Cardiac muscle cell (in vitro differentiated cells and primary cell): ENCODE measurements around the gene PIP4K2A. TPM values are rescaled to one million over a fixed set of nuclear protein-coding genes. Genes with fewer than 3 reads are reported as not detected.
A peak's percentile ranks its signal among the peaks of the same experiment; 100 is the strongest.

Experiments
- DNase-seq, 2 donors: peaks; one replicate each; pipeline versions ENCODE4 v3.0.0 to v3.0.0-alpha.2; 2010 to 2017; ENCODE audit warnings: low read depth in 1 of 2, low spot score in 1 of 2
- H3K27ac ChIP-seq: fragments of 200-600 bp; sonication (generic); 2 replicates; pipeline ENCODE4 v1.5.1; 2016
- H3K27me3 ChIP-seq: fragments of 200-600 bp; sonication (generic); 2 replicates; pipeline ENCODE4 v1.6.0; 2016; ENCODE audit warnings: control low read depth
- H3K36me3 ChIP-seq: fragments of 200-600 bp; sonication (generic); 2 replicates; pipeline ENCODE4 v1.5.1; 2016; ENCODE audit warnings: control low read depth
- H3K4me1 ChIP-seq: fragments of 200-600 bp; sonication (generic); 2 replicates; pipeline ENCODE4 v1.8.1; 2017; ENCODE audit warnings: low read depth, mild to moderate bottlenecking, mixed run types
- H3K4me3 ChIP-seq: fragments of 200-600 bp; sonication (generic); 2 replicates; pipeline ENCODE4 v1.5.1; 2016; ENCODE audit warnings: mild to moderate bottlenecking
- H3K9me3 ChIP-seq: fragments of 200-600 bp; sonication (generic); 2 replicates; pipeline ENCODE4 v1.5.1; 2017; ENCODE audit warnings: low read depth, mild to moderate bottlenecking, control low read depth
- CTCF ChIP-seq: IDR thresholded peaks from 2 replicates; pipeline ENCODE4 v1.5.1; 2012; ENCODE audit warnings: low read depth, mild to moderate bottlenecking, low read length
- polyA plus RNA-seq: library from polyadenylated mRNA; unstranded; fragments of >200 nt; fragmentation: Nextera tagmentation; extraction: Ambion mirVana; gene quantifications from 2 replicates; pipeline ENCODE4 v1.2.1, GENCODE V29; 2016
- total RNA-seq: library from RNA; depleted of rRNA; stranded (reverse); fragments of >200 nt; gene quantifications from 2 replicates; pipeline ENCODE4 v1.2.3, GENCODE V29; 2016

PIP4K2A gene
- total and polyA plus RNA-seq, 2 experiments from 2014 or later: 12.1 to 23.9 TPM

- H3K9me3 ChIP-seq: no peaks in the 10 kb centered on the region
- H3K36me3 ChIP-seq: no peaks in the 10 kb centered on the region
- no peak overlapping the region for H3K4me3 ChIP-seq
- H3K27ac ChIP-seq: peak overlapping the region; percentile 5
- DNase-seq: no peak
- no peak for TF ChIP-seq CTCF
- H3K4me1 ChIP-seq: peaks cover 13% of the 10 kb centered on the region
- no peaks in the 10 kb centered on the region for H3K27me3 ChIP-seq
These were observed 57.4 kb downstream of the PIP4K2A start for GRCh38 chr10:22657024-22657423.

DNA sequence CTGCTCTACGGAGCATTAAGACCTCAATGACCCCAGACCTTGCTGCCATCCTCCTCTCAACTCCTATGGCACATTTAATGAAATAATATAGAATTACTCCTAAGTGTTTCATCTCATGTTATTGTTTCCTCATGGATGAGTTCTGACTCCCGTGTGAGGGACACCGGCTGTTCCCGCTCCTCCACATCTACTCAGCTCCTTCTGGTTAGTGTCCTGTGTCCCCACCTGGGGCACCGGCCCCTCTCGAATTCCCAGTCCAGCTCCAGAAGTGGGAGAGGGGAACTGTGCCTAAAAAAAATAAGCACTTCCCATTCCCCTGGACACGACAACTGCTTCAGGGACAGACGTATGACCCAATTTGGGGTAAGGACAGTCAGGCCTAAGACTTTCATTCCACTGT is 58.3 kb downstream of the PIP4K2A start:
- Histone ChIP-seq H3K27ac (no peak overlapping the region), H3K9me3 (no peaks in the 10 kb centered on the region), H3K4me1 (peaks cover 17% of the 10 kb centered on the region), H3K4me3 (no peak overlapping the region), H3K36me3 (no peaks in the 10 kb centered on the region), H3K27me3 (no peaks in the 10 kb centered on the region)
- DNase-seq: no peak
- no peak for TF ChIP-seq CTCF

- no peaks in the 10 kb centered on the region for H3K27me3 ChIP-seq
These were observed 58.9 kb downstream of the PIP4K2A start for GRCh38 chr10:22655312-22655981.

GRCh38 chr10:22652988-22653481 is 61.3 kb downstream of the PIP4K2A start:
- Histone ChIP-seq H3K9me3 (no peaks in the 10 kb centered on the region), H3K4me3 (no peak overlapping the region), H3K27ac (no peak overlapping the region), H3K4me1 (peaks cover 29% of the 10 kb centered on the region), H3K36me3 (no peaks in the 10 kb centered on the region), H3K27me3 (no peaks in the 10 kb centered on the region)
- no peak for DNase-seq
- TF ChIP-seq CTCF: no peak

More at GRCh38 chr10:22655312-22655981, 58.9 kb downstream of the PIP4K2A start:
- peak in 1 of 2 donors; percentile 82 for DNase-seq
- H3K9me3 ChIP-seq: no peaks in the 10 kb centered on the region
- H3K4me3 ChIP-seq: no peak overlapping the region
- no peak overlapping the region for H3K27ac ChIP-seq
- peak; percentile 14 for TF ChIP-seq CTCF
- no peaks in the 10 kb centered on the region for H3K36me3 ChIP-seq
- peaks cover 17% of the 10 kb centered on the region for H3K4me1 ChIP-seq

- Histone ChIP-seq H3K4me1 (peaks cover 32% of the 10 kb centered on the region), H3K27me3 (no peaks in the 10 kb centered on the region), H3K36me3 (no peaks in the 10 kb centered on the region), H3K9me3 (no peaks in the 10 kb centered on the region), H3K4me3 (no peak overlapping the region), H3K27ac (peak overlapping the region; percentile 40)
- no peak for TF ChIP-seq CTCF
- DNase-seq: no peak
These were observed 63.0 kb downstream of the PIP4K2A start for GRCh38 chr10:22651276-22651980.
